GM18505 (cell line): Measurements from ENCODE around the gene HSPA5.
"Not testable (repeated sequence)": the region's sequence is repeated elsewhere in the genome, so short reads cannot be mapped to it uniquely, and the experiment has no call there.

Experiments used
- ATAC-seq: cut with Tn5 transposase; IDR thresholded peaks from one replicate; pipeline ENCODE4 v1.9.1; 2021; ENCODE audit not compliant: unreplicated experiment
- POLR2A ChIP-seq: IDR thresholded peaks from 4 replicates; pipeline ENCODE4 v1.6.1; 2011; ENCODE audit warnings: borderline replicate concordance; ENCODE audit not compliant: insufficient read depth, insufficient read length; ENCODE audit errors: extremely low read depth

The HSPA5 gene

GRCh38 chr9:125241000-125241862, at the start of gene HSPA5:
HSPA5 (minus strand) TSS chr9:125241343; CDS start chr9:125241126, 217 bp downstream.
- ATAC-seq: peak; percentile 91
- peak; percentile 99 for TF ChIP-seq POLR2A

DNA sequence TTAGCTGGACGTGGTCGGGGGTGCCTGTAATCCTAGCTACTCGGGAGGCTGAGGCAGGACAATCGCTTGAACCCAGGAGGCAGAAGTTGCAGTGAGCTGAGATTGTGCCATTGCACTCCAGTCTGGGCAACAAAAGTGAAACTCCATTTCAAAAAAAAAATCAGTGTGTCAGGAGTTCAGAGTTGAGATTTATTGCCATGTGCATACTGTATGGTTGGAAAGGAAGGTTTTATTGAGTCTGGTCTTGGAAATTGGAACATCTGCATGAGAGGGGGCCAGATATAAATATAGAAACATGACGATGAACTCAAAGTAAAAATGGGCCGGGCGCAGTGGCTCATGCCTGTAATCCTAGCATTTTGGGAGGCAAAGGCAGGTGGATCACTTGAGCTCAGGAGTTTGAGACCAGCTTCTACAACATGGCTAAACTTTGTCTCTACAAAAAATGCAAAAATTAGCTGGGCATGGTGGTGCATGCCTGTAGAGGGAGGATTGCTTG, 45.8 kb upstream of the HSPA5 start:
- ATAC-seq: not testable (repeated sequence)

GRCh38 chr9:125284855-125285254, 43.7 kb upstream of the HSPA5 start:
- no peak for ATAC-seq
- TF ChIP-seq POLR2A: no peak

- ATAC-seq: no peak
- no peak for TF ChIP-seq POLR2A
Observed at GRCh38 chr9:125280945-125281344, 39.8 kb upstream of the HSPA5 start.

GRCh38 chr9:125277411-125277810, 36.3 kb upstream of the HSPA5 start:
- no peak for ATAC-seq
- TF ChIP-seq POLR2A: no peak

- ATAC-seq: no peak
- TF ChIP-seq POLR2A: no peak
Observed at GRCh38 chr9:125276771-125277170, 35.6 kb upstream of the HSPA5 start.

- no peak for TF ChIP-seq POLR2A
- ATAC-seq: no peak
Observed at GRCh38 chr9:125272697-125273096, 31.6 kb upstream of the HSPA5 start.

GRCh38 chr9:125271081-125271480, 29.9 kb upstream of the HSPA5 start:
- no peak for TF ChIP-seq POLR2A
- ATAC-seq: no peak

GRCh38 chr9:125269014-125269397, 27.9 kb upstream of the HSPA5 start:
- TF ChIP-seq POLR2A: no peak
- no peak for ATAC-seq

GRCh38 chr9:125268394-125269013, 27.4 kb upstream of the HSPA5 start:
- no peak for ATAC-seq
- no peak for TF ChIP-seq POLR2A

- not testable (repeated sequence) for ATAC-seq
Observed at GRCh38 chr9:125264068-125264467, 22.9 kb upstream of the HSPA5 start.

DNA sequence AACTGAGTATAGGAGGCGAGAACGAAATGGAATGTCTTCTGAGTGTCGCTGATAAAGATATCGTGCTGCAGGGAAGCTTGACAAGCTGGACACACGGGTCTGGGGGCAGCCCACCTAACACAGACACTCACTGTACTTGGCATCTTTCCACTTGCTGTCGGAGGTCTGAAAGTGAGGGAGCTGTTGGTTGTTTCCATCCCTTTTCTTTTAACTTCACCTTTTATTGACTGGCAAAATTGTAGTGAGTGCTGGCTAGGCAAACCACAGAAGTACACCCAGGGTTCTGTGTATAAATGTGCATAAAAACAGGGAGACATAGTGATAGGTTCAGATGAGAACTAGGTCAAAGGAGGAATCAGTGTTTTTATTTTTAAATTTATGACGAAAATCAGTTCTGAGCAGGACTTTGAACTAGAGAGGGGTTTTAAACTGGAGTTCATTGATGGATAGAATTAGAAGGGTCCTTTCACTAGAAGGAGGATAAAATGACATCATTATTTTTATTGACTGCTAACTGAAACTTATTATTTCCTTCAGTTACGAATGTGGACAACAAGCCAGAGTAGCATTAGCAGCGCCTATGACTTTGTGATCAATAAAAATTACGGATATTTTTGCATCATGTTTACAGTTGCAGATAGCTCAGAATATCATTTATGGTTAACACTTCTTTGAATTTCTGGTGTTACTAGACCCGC, 21.3 kb upstream of the HSPA5 start:
- no peak for TF ChIP-seq POLR2A
- ATAC-seq: peak; percentile 11

- TF ChIP-seq POLR2A: peak; percentile 86
- ATAC-seq: peak; percentile 87
Observed at GRCh38 chr9:125261501-125262293, 20.6 kb upstream of the HSPA5 start, which contains the start of gene GAPVD1. GAPVD1 (plus strand) TSS chr9:125261826; CDS start chr9:125298922, 37,096 bp downstream.
